Measurements from ENCODE around the gene ZNF503. TPM values are rescaled to one million over a fixed set of nuclear protein-coding genes. Genes with fewer than 3 reads are reported as not detected.

Gene ZNF503
- polyA plus RNA-seq, 3 donors from 2014 or later = 0.05 to 0.09 (median 0.07) TPM

- no peak overlapping the region for H3K27ac Mint-ChIP-seq
- peaks cover 4 to 18% (median 5%) of the 10 kb centered on the region in 3 donors for H3K27me3 Mint-ChIP-seq (ENCODE audit: low read depth in 3 of 3)
These were observed 43.4 kb downstream of the ZNF503 start for GRCh38 chr10:75358132-75358531.

GRCh38 chr10:75357500-75357899, 44.1 kb downstream of the ZNF503 start:
- Mint-ChIP-seq H3K36me3 (no peaks in the 10 kb centered on the region), H3K27ac (no peak overlapping the region), H3K4me3 (no peak overlapping the region), H3K4me1 (no peaks in the 10 kb centered on the region), H3K9me3 (peaks cover 0 to 2% (median 0%) of the 10 kb centered on the region in 6 donors), H3K27me3 (ENCODE audit: low read depth in 3 of 3) (peaks cover 4 to 18% (median 5%) of the 10 kb centered on the region in 3 donors)
- DNase-seq = no peak

More at GRCh38 chr10:75358132-75358531, 43.4 kb downstream of the ZNF503 start:
- H3K4me1 Mint-ChIP-seq = no peaks in the 10 kb centered on the region
- no peak for DNase-seq
- H3K36me3 Mint-ChIP-seq = no peaks in the 10 kb centered on the region
- no peak overlapping the region for H3K4me3 Mint-ChIP-seq
- peaks cover 0 to 2% (median 0%) of the 10 kb centered on the region in 6 donors for H3K9me3 Mint-ChIP-seq

GRCh38 chr10:75356484-75356883, 45.1 kb downstream of the ZNF503 start:
- no peaks in the 10 kb centered on the region for H3K36me3 Mint-ChIP-seq
- peaks cover 3 to 18% (median 4%) of the 10 kb centered on the region in 3 donors for H3K27me3 Mint-ChIP-seq (ENCODE audit: low read depth in 3 of 3)
- no peak overlapping the region for H3K4me3 Mint-ChIP-seq
- H3K27ac Mint-ChIP-seq = no peak overlapping the region
- no peaks in the 10 kb centered on the region for H3K4me1 Mint-ChIP-seq
- H3K9me3 Mint-ChIP-seq = peaks cover 0 to 2% (median 0%) of the 10 kb centered on the region in 6 donors
- no peak for DNase-seq

GRCh38 chr10:75355706-75356105, 45.9 kb downstream of the ZNF503 start:
- no peak overlapping the region for H3K27ac Mint-ChIP-seq
- peaks cover 0 to 2% (median 0%) of the 10 kb centered on the region in 6 donors for H3K9me3 Mint-ChIP-seq
- H3K27me3 Mint-ChIP-seq (ENCODE audit: low read depth in 3 of 3) = peaks cover 2 to 18% (median 3%) of the 10 kb centered on the region in 3 donors
- H3K4me1 Mint-ChIP-seq = no peaks in the 10 kb centered on the region
- no peak for DNase-seq
- no peaks in the 10 kb centered on the region for H3K36me3 Mint-ChIP-seq
- no peak overlapping the region for H3K4me3 Mint-ChIP-seq

- Mint-ChIP-seq H3K4me1 (no peaks in the 10 kb centered on the region), H3K36me3 (no peaks in the 10 kb centered on the region), H3K4me3 (no peak overlapping the region), H3K27ac (no peak overlapping the region), H3K9me3 (no peaks in the 10 kb centered on the region), H3K27me3 (ENCODE audit: low read depth in 3 of 3) (peaks cover 3 to 13% (median 3%) of the 10 kb centered on the region in 3 donors)
- DNase-seq = no peak
These were observed 48.4 kb downstream of the ZNF503 start for GRCh38 chr10:75353183-75353582.

GRCh38 chr10:75352650-75353049, 48.9 kb downstream of the ZNF503 start:
- Mint-ChIP-seq H3K4me3 (no peak overlapping the region), H3K27me3 (ENCODE audit: low read depth in 3 of 3) (peaks cover 3 to 13% (median 8%) of the 10 kb centered on the region in 3 donors), H3K27ac (no peak overlapping the region), H3K36me3 (no peaks in the 10 kb centered on the region), H3K9me3 (no peaks in the 10 kb centered on the region), H3K4me1 (no peaks in the 10 kb centered on the region)
- no peak for DNase-seq

GRCh38 chr10:75351637-75352036, 49.9 kb downstream of the ZNF503 start:
- no peak for DNase-seq
- no peak overlapping the region for H3K27ac Mint-ChIP-seq
- no peaks in the 10 kb centered on the region for H3K4me1 Mint-ChIP-seq
- H3K9me3 Mint-ChIP-seq = no peaks in the 10 kb centered on the region
- H3K27me3 Mint-ChIP-seq (ENCODE audit: low read depth in 3 of 3) = peaks cover 3 to 11% (median 7%) of the 10 kb centered on the region in 3 donors
- H3K4me3 Mint-ChIP-seq = no peak overlapping the region
- no peaks in the 10 kb centered on the region for H3K36me3 Mint-ChIP-seq

GRCh38 chr10:75350791-75351190, 50.8 kb downstream of the ZNF503 start:
- H3K27ac Mint-ChIP-seq = no peak overlapping the region
- no peak overlapping the region for H3K4me3 Mint-ChIP-seq
- H3K27me3 Mint-ChIP-seq (ENCODE audit: low read depth in 3 of 3) = peaks cover 2 to 11% (median 5%) of the 10 kb centered on the region in 3 donors
- no peaks in the 10 kb centered on the region for H3K36me3 Mint-ChIP-seq
- no peak for DNase-seq
- H3K4me1 Mint-ChIP-seq = no peaks in the 10 kb centered on the region
- no peaks in the 10 kb centered on the region for H3K9me3 Mint-ChIP-seq

Other genes with a start within 250 kb of the ZNF503 start
- gene VDAC2, start 191.0 kb downstream of the ZNF503 start, polyA plus RNA-seq = 100 to 1,000 TPM; 126 to 191 (median 148) TPM
- gene COMTD1, start 165.8 kb downstream of the ZNF503 start, polyA plus RNA-seq = 10 to 100 TPM; 27.5 to 47.5 (median 42.8) TPM
- gene LRMDA, start 29.9 kb upstream of the ZNF503 start, polyA plus RNA-seq = 10 to 100 TPM in 1 of 3 donors, 1 to 10 TPM in 2; 1.7 to 14.2 (median 2.3) TPM

All from immature natural killer cell (primary cell).